ENCODE measurements around the gene ZBTB39. TPM values are rescaled to one million over a fixed set of nuclear protein-coding genes. Genes with fewer than 3 reads are reported as not detected.

ZBTB39 gene
- polyA plus RNA-seq, 1 donor from 2014 or later = 6.4 TPM

GRCh38 chr12:57042695-57043094 lies 36.3 kb upstream of the ZBTB39 start:
- Histone ChIP-seq H3K27me3 (ENCODE audit: insufficient read depth, low read depth, low read length) (no peaks in the 10 kb centered on the region), H3K4me3 (ENCODE audit: low read length) (no peak overlapping the region), H3F3A (ENCODE audit: insufficient read depth, low read length, poor library complexity, severe bottlenecking) (no peaks in the 10 kb centered on the region), H3K27ac (ENCODE audit: low read length) (no peak overlapping the region), H3K36me3 (ENCODE audit: insufficient read depth, low read length) (no peaks in the 10 kb centered on the region), H4K20me1 (ENCODE audit: insufficient read depth) (no peaks in the 10 kb centered on the region), H3K9ac (ENCODE audit: low read length) (no peak overlapping the region), H3K9me2 (ENCODE audit: insufficient read depth, low read length) (no peaks in the 10 kb centered on the region), H3K9me3 (ENCODE audit: low read length) (no peaks in the 10 kb centered on the region), H3K4me2 (ENCODE audit: low read length) (no peak overlapping the region), H2AFZ (ENCODE audit: low read depth, low read length) (no peak overlapping the region), H3K79me2 (replicated peaks; ENCODE audit: insufficient read depth, low read length) (no peaks in the 10 kb centered on the region)
- no peak for TF ChIP-seq POLR2AphosphoS5 (IDR thresholded peaks at IDR 0.05)
- no peak for TF ChIP-seq MXI1 (conservative IDR thresholded peaks at IDR 0.05; ENCODE audit: poor library complexity, severe bottlenecking)
- no peak for TF ChIP-seq EZH2 (IDR thresholded peaks at IDR 0.05; ENCODE audit: borderline replicate concordance, insufficient read depth, low read length, poor library complexity, severe bottlenecking)
- no peak for TF ChIP-seq SMC3 (conservative IDR thresholded peaks at IDR 0.05; ENCODE audit: poor library complexity)
- no peak for TF ChIP-seq RAD21 (conservative IDR thresholded peaks at IDR 0.05)

- Histone ChIP-seq H3K4me2 (ENCODE audit: low read length) (no peak overlapping the region), H3K79me2 (replicated peaks; ENCODE audit: insufficient read depth, low read length) (no peaks in the 10 kb centered on the region), H4K20me1 (ENCODE audit: insufficient read depth) (no peaks in the 10 kb centered on the region), H3K4me3 (ENCODE audit: low read length) (no peak overlapping the region), H2AFZ (ENCODE audit: low read depth, low read length) (no peak overlapping the region), H3K9ac (ENCODE audit: low read length) (no peak overlapping the region), H3F3A (ENCODE audit: insufficient read depth, low read length, poor library complexity, severe bottlenecking) (no peaks in the 10 kb centered on the region), H3K27me3 (ENCODE audit: insufficient read depth, low read depth, low read length) (no peaks in the 10 kb centered on the region), H3K27ac (ENCODE audit: low read length) (no peak overlapping the region), H3K9me2 (ENCODE audit: insufficient read depth, low read length) (no peaks in the 10 kb centered on the region), H3K9me3 (ENCODE audit: low read length) (no peaks in the 10 kb centered on the region), H3K36me3 (ENCODE audit: insufficient read depth, low read length) (no peaks in the 10 kb centered on the region)
- no peak for TF ChIP-seq EP300 (conservative IDR thresholded peaks at IDR 0.05; ENCODE audit: poor library complexity, severe bottlenecking)
- no peak for TF ChIP-seq SMC3 (conservative IDR thresholded peaks at IDR 0.05; ENCODE audit: poor library complexity)
- no peak for TF ChIP-seq MXI1 (conservative IDR thresholded peaks at IDR 0.05; ENCODE audit: poor library complexity, severe bottlenecking)
- TF ChIP-seq TAF1 (IDR thresholded peaks at IDR 0.05; ENCODE audit: low read depth) = no peak
- no peak for TF ChIP-seq POLR2AphosphoS5 (IDR thresholded peaks at IDR 0.05)
- no peak for TF ChIP-seq RAD21 (conservative IDR thresholded peaks at IDR 0.05)
- no peak for TF ChIP-seq EZH2 (IDR thresholded peaks at IDR 0.05; ENCODE audit: borderline replicate concordance, insufficient read depth, low read length, poor library complexity, severe bottlenecking)
- no peak for TF ChIP-seq REST (IDR thresholded peaks at IDR 0.05; ENCODE audit: borderline replicate concordance)
- no peak for TF ChIP-seq CTCF (IDR thresholded peaks at IDR 0.05; ENCODE audit: poor library complexity, severe bottlenecking)
Observed at GRCh38 chr12:57040750-57041149, 34.4 kb upstream of the ZBTB39 start.
